Activated T-helper 1 cell treated with anti-CD3 and anti-CD28 coated beads, Interleukin-2, amount 50 U/mL, for 16 hours (primary cell): Measurements from ENCODE around the gene SRGAP2.
"Not testable (repeated sequence)": the region's sequence is repeated elsewhere in the genome, so short reads cannot be mapped to it uniquely, and the experiment has no call there.

Source experiments
- DNase-seq, 2 donors: peaks; one replicate each; pipeline ENCODE4 v3.0.0-alpha.2; 2020; ENCODE audit warnings: low read depth in 1 of 2, low spot score in 1 of 2

Gene SRGAP2

GRCh38 chr1:206205569-206205968, 2.2 kb downstream of the SRGAP2 start:
- DNase-seq = not testable (repeated sequence)

GRCh38 chr1:206210802-206211201, 7.5 kb downstream of the SRGAP2 start:
- DNase-seq = not testable (repeated sequence)

- not testable (repeated sequence) for DNase-seq
These were observed 12.5 kb downstream of the SRGAP2 start for GRCh38 chr1:206215600-206216392.

- DNase-seq = not testable (repeated sequence)
These were observed 14.9 kb downstream of the SRGAP2 start for GRCh38 chr1:206218285-206218684.

- DNase-seq = not testable (repeated sequence)
These were observed 15.4 kb downstream of the SRGAP2 start for GRCh38 chr1:206218765-206219164.

- DNase-seq = not testable (repeated sequence)
These were observed 16.4 kb downstream of the SRGAP2 start for GRCh38 chr1:206219514-206220331.

- DNase-seq = not testable (repeated sequence)
These were observed 17.1 kb downstream of the SRGAP2 start for GRCh38 chr1:206220332-206221000.

GRCh38 chr1:206221585-206221984, 18.2 kb downstream of the SRGAP2 start:
- DNase-seq = not testable (repeated sequence)

- not testable (repeated sequence) for DNase-seq
These were observed 20.9 kb downstream of the SRGAP2 start for GRCh38 chr1:206224190-206224776.

GRCh38 chr1:206225386-206225785, 22.0 kb downstream of the SRGAP2 start:
- not testable (repeated sequence) for DNase-seq

GRCh38 chr1:206226886-206227285, 23.5 kb downstream of the SRGAP2 start:
- not testable (repeated sequence) for DNase-seq

GRCh38 chr1:206229286-206229685, 25.9 kb downstream of the SRGAP2 start:
- DNase-seq = not testable (repeated sequence)

- DNase-seq = not testable (repeated sequence)
These were observed 28.6 kb downstream of the SRGAP2 start for GRCh38 chr1:206231989-206232388.

GRCh38 chr1:206232970-206233645, 29.8 kb downstream of the SRGAP2 start:
- not testable (repeated sequence) for DNase-seq

GRCh38 chr1:206234189-206234916, 31.0 kb downstream of the SRGAP2 start:
- not testable (repeated sequence) for DNase-seq

GRCh38 chr1:206235190-206235589, 31.8 kb downstream of the SRGAP2 start:
- DNase-seq = not testable (repeated sequence)

- DNase-seq = not testable (repeated sequence)
These were observed 36.9 kb downstream of the SRGAP2 start for GRCh38 chr1:206240288-206240687.

- DNase-seq = not testable (repeated sequence)
These were observed 40.0 kb downstream of the SRGAP2 start for GRCh38 chr1:206243335-206243734.

GRCh38 chr1:206245479-206245878, 42.1 kb downstream of the SRGAP2 start:
- not testable (repeated sequence) for DNase-seq
